Fibroblast of skin of right biceps (primary cell): ENCODE results near the gene LMAN1L.

Experiments
- DNase-seq: peaks from one replicate; pipeline ENCODE4 v3.0.0-alpha.2; 2013

The LMAN1L gene

DNA sequence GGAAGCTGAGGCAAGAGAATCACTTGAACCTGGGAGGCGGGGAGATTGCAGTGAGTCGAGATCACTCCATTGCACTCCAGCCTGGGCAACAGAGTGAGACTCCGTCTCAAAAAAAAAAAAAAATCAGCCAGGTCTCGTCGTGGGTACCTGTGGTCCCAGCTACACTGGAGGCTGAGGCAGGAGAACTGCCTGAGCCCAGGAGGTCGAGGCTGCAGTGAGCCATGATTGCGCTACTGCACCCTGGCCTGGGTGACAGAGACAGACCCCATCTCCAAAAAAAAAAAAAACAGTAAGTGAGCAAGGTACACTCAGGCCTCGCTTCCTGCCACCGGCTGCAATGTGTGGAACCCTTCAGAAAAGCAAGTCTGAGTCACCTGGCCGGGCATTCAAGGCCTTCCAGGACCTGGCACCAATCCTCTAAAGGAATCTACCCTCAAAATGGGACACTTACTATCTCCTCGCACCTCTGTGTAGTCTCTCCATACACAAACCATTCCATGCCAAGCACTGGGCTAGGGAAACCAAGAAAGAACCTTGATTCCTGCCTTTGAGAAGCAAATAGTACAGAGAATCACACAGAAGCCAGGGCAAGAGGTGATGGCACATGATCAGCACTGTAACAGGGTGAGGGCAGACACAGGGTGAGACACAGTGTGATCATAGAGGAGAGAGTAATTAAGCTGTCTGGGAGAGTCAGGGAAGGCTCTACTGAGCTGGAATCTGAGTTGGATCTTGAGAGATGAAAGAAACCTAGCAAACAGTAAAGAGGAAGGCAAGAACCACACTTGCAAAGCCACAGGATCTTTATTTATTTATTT is 50.8 kb downstream of the LMAN1L start:
- DNase-seq, result peak; percentile 8

GRCh38 chr15:74864296-74864695 is 51.7 kb downstream of the LMAN1L start:
- no peak for DNase-seq

DNA sequence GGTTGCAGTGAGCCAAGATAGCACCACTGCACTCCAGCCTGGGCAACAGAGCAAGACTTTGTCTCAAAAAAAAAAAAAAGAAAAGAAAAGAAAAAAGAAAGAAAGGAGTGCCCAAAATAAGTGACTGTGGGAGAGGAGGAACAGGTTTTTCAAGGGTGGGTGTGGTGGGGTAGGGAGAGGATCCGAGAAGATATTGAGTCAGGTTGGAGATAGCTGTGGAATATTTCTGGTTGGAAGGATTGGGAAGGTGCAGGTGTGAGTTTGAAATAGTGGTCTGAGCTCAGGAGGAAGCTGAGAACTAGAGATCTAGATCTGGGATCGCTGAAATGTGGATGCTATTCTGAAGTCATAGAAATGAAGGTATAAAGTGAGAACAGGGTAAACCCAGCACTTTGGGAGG is 52.7 kb downstream of the LMAN1L start:
- no peak for DNase-seq

GRCh38 chr15:74866090-74866489 is 53.5 kb downstream of the LMAN1L start:
- peak; percentile 57 for DNase-seq

DNA sequence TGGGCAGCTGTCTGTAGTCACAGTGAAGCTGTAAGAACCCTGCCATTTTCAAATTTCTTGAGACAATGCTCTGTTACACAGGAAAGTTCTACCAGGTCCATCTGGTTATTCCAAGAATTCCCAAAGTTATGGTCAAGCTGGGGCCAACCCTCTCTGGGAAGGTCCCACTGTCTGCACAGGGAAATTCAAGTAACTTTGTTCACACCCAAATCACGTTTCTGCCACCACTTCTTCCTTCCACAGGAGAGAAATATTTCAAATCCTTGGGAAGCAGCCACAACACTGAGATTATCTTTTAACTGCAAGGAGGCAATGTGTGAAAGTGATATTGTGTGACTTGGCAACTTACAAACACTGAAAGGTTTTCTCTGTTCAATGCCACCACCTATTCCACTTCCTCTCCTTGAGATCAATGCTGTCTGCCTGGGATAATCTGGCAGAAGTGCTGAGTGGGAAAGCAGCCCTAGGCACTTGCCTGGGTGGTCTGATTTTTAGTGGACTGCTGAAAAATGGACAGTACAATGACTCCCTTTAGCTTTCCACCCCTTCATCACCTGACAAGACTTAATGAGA is 54.9 kb downstream of the LMAN1L start:
- DNase-seq, result no peak

GRCh38 chr15:74868059-74868458 is 55.4 kb downstream of the LMAN1L start:
- DNase-seq, result no peak

DNA sequence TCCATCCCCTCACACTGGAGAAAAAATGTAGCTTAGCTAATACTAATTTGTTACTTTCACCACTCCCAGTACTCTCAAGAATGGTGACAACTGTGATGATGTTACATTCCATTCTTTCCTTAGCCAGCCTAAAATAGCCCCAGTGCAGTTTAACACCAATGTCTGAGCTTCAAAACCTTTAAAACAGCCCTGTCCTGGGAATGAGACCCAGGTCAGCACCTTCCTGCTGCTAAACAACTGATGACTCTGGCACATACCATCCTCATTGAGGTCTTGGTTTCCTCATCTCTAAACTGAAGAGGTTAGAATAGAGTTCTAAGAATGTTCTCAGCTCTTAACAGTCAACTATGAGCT is 56.7 kb downstream of the LMAN1L start:
- DNase-seq, result no peak

DNA sequence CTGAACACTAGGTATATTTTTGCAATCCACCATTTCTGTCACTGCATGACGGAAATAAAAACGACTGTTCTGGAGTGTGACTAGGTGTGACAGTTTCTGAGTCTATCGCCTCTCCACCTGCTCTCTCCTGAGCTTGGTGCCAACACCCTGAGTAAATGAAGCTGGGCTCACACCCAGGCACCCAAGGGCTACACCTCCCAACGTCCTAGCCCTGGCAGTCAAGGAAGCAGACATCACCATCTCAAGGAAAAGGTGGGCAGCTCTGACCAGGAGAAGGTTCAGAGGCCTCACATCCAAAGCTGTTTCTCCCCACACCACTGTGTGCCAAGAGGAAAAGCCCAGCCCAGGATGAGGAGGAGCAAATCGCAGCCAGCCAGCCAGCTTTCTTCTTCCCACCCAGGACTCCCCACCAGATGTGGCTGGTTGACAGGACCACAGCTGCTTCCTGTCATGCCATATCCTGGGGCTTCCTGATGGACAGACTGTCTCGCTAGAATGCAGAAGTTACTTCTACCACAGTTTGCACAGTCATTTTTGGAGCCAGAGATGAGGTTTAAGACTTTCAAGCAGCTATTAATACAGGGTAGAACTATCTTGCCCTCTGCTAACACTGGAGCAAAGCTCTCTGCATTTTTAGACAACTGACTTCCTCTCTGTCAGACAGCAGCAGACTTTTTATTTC is 57.2 kb downstream of the LMAN1L start:
- DNase-seq, result no peak

DNA sequence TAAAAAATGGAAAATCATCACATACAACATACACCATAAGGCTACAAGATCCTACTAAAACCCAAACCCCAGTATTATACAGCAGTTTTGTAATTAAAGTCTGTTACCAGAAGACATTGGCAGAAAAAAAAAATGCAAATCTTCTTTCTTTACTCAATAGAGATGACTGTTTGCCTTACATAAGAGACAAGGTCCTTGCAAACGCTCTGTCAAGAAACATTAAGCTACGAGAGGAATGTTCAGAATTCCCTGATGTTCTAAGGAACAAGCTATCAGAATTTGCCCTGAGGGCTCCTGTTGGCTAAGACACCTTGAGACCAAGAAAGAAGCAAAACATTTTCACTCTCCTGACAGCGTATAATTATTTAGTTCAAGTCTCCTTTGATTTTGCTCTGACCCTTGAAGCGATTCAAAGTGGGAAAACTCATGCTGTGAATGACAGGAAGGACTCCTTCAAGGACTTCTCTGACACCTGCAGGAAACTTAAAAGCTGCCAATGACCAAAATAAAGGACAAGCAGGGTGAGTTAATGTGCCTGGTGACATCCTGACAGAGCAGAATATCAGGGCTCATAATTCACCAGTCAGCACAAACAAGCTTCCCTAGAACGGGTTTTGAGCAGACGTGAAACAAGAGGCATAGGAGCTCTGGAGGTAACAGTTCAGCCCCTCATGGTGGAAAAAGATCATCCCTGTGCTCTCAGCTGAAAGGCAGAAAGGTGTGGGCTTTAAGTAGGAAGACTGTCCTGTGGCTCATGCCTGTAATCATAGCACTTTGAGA is 58.0 kb downstream of the LMAN1L start:
- no peak for DNase-seq

GRCh38 chr15:74872702-74873035 is 60.0 kb downstream of the LMAN1L start:
- DNase-seq, result no peak

GRCh38 chr15:74873036-74873755 is 60.6 kb downstream of the LMAN1L start, which contains the start of gene SCAMP2:
Gene SCAMP2, minus strand, starts transcription at chr15:74873365. Its CDS starts 110 bp downstream, at chr15:74873255.
- DNase-seq, result peak; percentile 95

DNA sequence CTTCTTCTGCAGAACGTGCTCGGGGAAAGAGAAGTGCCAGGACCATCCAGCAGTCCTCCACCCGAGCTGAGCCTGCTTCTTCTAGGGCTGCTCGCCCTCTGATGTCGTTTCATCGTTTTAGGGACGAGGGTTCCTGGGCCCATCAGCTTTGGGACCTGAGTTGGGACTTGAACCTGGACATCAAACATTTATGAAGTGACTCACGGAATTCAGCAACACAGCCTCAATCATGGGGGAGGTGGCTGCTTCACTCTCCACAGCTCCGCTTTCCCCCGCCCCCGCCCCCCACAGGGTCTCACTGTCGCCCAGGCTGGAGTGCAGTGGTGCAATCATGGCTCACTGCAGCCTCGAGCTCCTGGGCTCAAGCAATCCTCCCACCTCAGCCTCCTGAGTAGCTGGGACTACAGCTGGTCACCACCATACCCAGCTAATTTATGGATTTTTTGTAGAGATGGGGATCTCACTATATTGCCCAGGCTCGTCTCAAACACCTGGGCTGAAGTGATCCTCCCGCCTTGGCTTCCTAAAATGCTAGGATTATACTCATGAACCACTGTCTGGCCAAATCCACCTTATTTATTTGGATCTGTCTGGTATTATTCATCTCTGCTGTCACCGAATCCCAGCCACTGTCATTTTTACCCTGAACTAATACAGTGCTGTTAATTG is 61.3 kb downstream of the LMAN1L start:
- DNase-seq, result peak; percentile 60
